Tibial nerve (tissue), 4 donors: ENCODE results near the gene ORMDL3.

Experiments used
- EP300 ChIP-seq, 2 donors: sonication (generic); formaldehyde crosslinking; IDR thresholded peaks; one replicate each; pipeline ENCODE4 v1.6.1; 2017; ENCODE audit warnings: antibody characterized with exemption in 2 of 2, mild to moderate bottlenecking in 1 of 2
- POLR2A ChIP-seq, 2 donors: fragments of 450-650 bp; IDR thresholded peaks; one replicate each; pipeline ENCODE4 v1.6.1; 2017; ENCODE audit warnings: antibody characterized with exemption in 2 of 2, mild to moderate bottlenecking in 2 of 2, moderate library complexity in 2 of 2
- TF ChIP-seq, protein P1 (sequence below), 5 experiments: fragments of 200-600 bp in 3 of 5; fragments of 450-650 bp in 2 of 5; sonication (generic) in 3 of 5; IDR thresholded peaks; one replicate each; pipeline ENCODE4 v1.5.1; 2016 to 2019; ENCODE audit warnings: antibody characterized with exemption in 5 of 5, mild to moderate bottlenecking in 3 of 5, moderate library complexity in 2 of 5

DNA sequence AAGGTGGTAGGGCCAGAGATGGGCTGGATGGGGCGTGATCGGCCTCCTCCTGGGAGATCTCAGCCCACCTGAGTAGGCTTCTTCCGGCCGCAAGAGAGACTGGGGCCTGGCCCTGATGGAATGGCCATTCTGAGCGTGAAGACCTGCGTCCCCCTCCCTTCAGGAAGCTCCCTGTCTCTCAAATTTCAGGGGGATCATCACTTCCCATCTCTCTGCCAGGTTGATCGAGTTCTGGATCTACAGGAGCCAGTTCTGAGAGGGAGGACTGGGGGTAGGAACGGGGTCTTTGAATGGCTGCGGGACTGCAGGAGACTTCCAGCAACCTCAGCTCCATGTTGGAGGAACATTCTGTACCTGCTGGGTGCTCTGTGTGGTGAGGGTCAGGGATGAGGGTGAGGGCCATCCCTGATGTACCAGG lies 26.1 kb upstream of the ORMDL3 start:
- TF ChIP-seq POLR2A (IDR thresholded peaks at IDR 0.05) (no peak), EP300 (IDR thresholded peaks at IDR 0.05) (no peak)
- TF ChIP-seq, protein P1, sequence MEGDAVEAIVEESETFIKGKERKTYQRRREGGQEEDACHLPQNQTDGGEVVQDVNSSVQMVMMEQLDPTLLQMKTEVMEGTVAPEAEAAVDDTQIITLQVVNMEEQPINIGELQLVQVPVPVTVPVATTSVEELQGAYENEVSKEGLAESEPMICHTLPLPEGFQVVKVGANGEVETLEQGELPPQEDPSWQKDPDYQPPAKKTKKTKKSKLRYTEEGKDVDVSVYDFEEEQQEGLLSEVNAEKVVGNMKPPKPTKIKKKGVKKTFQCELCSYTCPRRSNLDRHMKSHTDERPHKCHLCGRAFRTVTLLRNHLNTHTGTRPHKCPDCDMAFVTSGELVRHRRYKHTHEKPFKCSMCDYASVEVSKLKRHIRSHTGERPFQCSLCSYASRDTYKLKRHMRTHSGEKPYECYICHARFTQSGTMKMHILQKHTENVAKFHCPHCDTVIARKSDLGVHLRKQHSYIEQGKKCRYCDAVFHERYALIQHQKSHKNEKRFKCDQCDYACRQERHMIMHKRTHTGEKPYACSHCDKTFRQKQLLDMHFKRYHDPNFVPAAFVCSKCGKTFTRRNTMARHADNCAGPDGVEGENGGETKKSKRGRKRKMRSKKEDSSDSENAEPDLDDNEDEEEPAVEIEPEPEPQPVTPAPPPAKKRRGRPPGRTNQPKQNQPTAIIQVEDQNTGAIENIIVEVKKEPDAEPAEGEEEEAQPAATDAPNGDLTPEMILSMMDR (IDR thresholded peaks at IDR 0.05): no peak
